Stimulated activated CD4-positive, alpha-beta T cell treated with anti-CD3 and anti-CD28 coated beads, Interleukin-2, amount 100 ng/mL, for 4 hours (primary cell): ENCODE results near the gene ARHGAP10.
A peak's percentile ranks its signal among the peaks of the same experiment; 100 is the strongest.

Source experiments
- DNase-seq: peaks from one replicate; pipeline ENCODE4 v3.0.0-alpha.2; 2020; ENCODE audit warnings: low read depth

ARHGAP10 gene

GRCh38 chr4:148030193-148030873 lies 298.4 kb downstream of the ARHGAP10 start:
- no peak for DNase-seq

GRCh38 chr4:148034813-148035212 lies 302.9 kb downstream of the ARHGAP10 start:
- no peak for DNase-seq

GRCh38 chr4:148041606-148042329 lies 309.9 kb downstream of the ARHGAP10 start:
- DNase-seq, result no peak

- DNase-seq, result no peak
Observed at GRCh38 chr4:148044089-148044911, 312.4 kb downstream of the ARHGAP10 start.

- no peak for DNase-seq
Observed at GRCh38 chr4:148044912-148045352, 313.0 kb downstream of the ARHGAP10 start.

- no peak for DNase-seq
Observed at GRCh38 chr4:148048598-148048997, 316.7 kb downstream of the ARHGAP10 start.

- DNase-seq, result no peak
Observed at GRCh38 chr4:148051403-148051802, 319.5 kb downstream of the ARHGAP10 start.

- no peak for DNase-seq
Observed at GRCh38 chr4:148052448-148052847, 320.6 kb downstream of the ARHGAP10 start.

- DNase-seq, result no peak
Observed at GRCh38 chr4:148053298-148054003, 321.6 kb downstream of the ARHGAP10 start.

- no peak for DNase-seq
Observed at GRCh38 chr4:148054275-148054674, 322.4 kb downstream of the ARHGAP10 start.

GRCh38 chr4:148055844-148056243 lies 324.0 kb downstream of the ARHGAP10 start:
- no peak for DNase-seq

GRCh38 chr4:148056879-148057278 lies 325.0 kb downstream of the ARHGAP10 start:
- peak; percentile 41 for DNase-seq

- no peak for DNase-seq
Observed at GRCh38 chr4:148057516-148057915, 325.6 kb downstream of the ARHGAP10 start.

GRCh38 chr4:148057984-148058859 lies 326.3 kb downstream of the ARHGAP10 start:
- no peak for DNase-seq

- DNase-seq, result no peak
Observed at GRCh38 chr4:148059617-148060180, 327.8 kb downstream of the ARHGAP10 start.

GRCh38 chr4:148060264-148061140 lies 328.6 kb downstream of the ARHGAP10 start:
- no peak for DNase-seq

GRCh38 chr4:148061141-148061481 lies 329.2 kb downstream of the ARHGAP10 start:
- no peak for DNase-seq

GRCh38 chr4:148061795-148062194 lies 329.9 kb downstream of the ARHGAP10 start:
- DNase-seq, result no peak

GRCh38 chr4:148062301-148062950 lies 330.5 kb downstream of the ARHGAP10 start:
- DNase-seq, result no peak
